Type B pancreatic cell (in vitro differentiated cells): Measurements from ENCODE around the gene SEPHS1. TPM values are rescaled to one million over a fixed set of nuclear protein-coding genes. Genes with fewer than 3 reads are reported as not detected.
A peak's percentile ranks its signal among the peaks of the same experiment; 100 is the strongest.

Source experiments
- DNase-seq: peaks from one replicate; pipeline ENCODE4 v3.0.0; 2021; ENCODE audit warnings: mixed read lengths; ENCODE audit not compliant: unreplicated experiment; ENCODE audit errors: extremely low spot score
- H3K27ac Mint-ChIP-seq: 2 replicates; pipeline ENCODE4 v1.8.0; 2021; ENCODE audit warnings: mild to moderate bottlenecking, mixed read lengths
- H3K27me3 Mint-ChIP-seq: 2 replicates; pipeline ENCODE4 v1.8.0; 2021; ENCODE audit warnings: mixed read lengths
- H3K36me3 Mint-ChIP-seq: 2 replicates; pipeline ENCODE4 v1.8.0; 2021; ENCODE audit warnings: mixed read lengths
- H3K4me1 Mint-ChIP-seq: one replicate; pipeline ENCODE4 v1.8.0; 2021; ENCODE audit warnings: mixed read lengths; ENCODE audit not compliant: unreplicated experiment
- H3K4me3 Mint-ChIP-seq: 2 replicates; pipeline ENCODE4 v1.8.0; 2021; ENCODE audit warnings: mild to moderate bottlenecking, mixed read lengths
- H3K9me3 Mint-ChIP-seq: 2 replicates; pipeline ENCODE4 v1.8.0; 2021; ENCODE audit warnings: mixed read lengths
- CTCF ChIP-seq: fragments of 200-600 bp; sonication (generic); conservative IDR thresholded peaks from 2 replicates; pipeline ENCODE4 v1.5.0; 2021; ENCODE audit warnings: antibody characterized with exemption, mild to moderate bottlenecking
- total RNA-seq: library from RNA; stranded (reverse); gene quantifications from 2 replicates; pipeline ENCODE4 v1.2.1, GENCODE V29; 2021; ENCODE audit warnings: low replicate concordance

Gene SEPHS1
- total RNA-seq, 1 donor from 2014 or later: 96.4 TPM

- Mint-ChIP-seq H3K27me3 (peaks cover 4% of the 10 kb centered on the region), H3K4me3 (no peak overlapping the region), H3K36me3 (no peaks in the 10 kb centered on the region), H3K27ac (no peak overlapping the region), H3K9me3 (no peaks in the 10 kb centered on the region), H3K4me1 (no peaks in the 10 kb centered on the region)
- DNase-seq: no peak
- no peak for TF ChIP-seq CTCF
Measured at GRCh38 chr10:13372524-13372923, 24.4 kb upstream of the SEPHS1 start.

GRCh38 chr10:13371897-13372470, 23.9 kb upstream of the SEPHS1 start:
- H3K36me3 Mint-ChIP-seq: no peaks in the 10 kb centered on the region
- no peaks in the 10 kb centered on the region for H3K9me3 Mint-ChIP-seq

GRCh38 chr10:13366891-13367290, 18.8 kb upstream of the SEPHS1 start:
- no peak for DNase-seq
- H3K4me1 Mint-ChIP-seq: peaks cover 7% of the 10 kb centered on the region

More at GRCh38 chr10:13371897-13372470, 23.9 kb upstream of the SEPHS1 start:
- peak; percentile 97 for TF ChIP-seq CTCF
- Mint-ChIP-seq H3K27me3 (peaks cover 4% of the 10 kb centered on the region), H3K4me1 (no peaks in the 10 kb centered on the region), H3K27ac (no peak overlapping the region), H3K4me3 (no peak overlapping the region)
- no peak for DNase-seq

GRCh38 chr10:13365831-13366230, 17.7 kb upstream of the SEPHS1 start:
- peaks cover 7% of the 10 kb centered on the region for H3K4me1 Mint-ChIP-seq
- no peak overlapping the region for H3K27ac Mint-ChIP-seq
- H3K4me3 Mint-ChIP-seq: no peak overlapping the region
- H3K9me3 Mint-ChIP-seq: no peaks in the 10 kb centered on the region
- no peak for TF ChIP-seq CTCF
- H3K27me3 Mint-ChIP-seq: no peaks in the 10 kb centered on the region
- H3K36me3 Mint-ChIP-seq: no peaks in the 10 kb centered on the region
- no peak for DNase-seq

More at GRCh38 chr10:13366891-13367290, 18.8 kb upstream of the SEPHS1 start:
- Mint-ChIP-seq H3K27ac (no peak overlapping the region), H3K27me3 (no peaks in the 10 kb centered on the region), H3K36me3 (no peaks in the 10 kb centered on the region), H3K4me3 (no peak overlapping the region), H3K9me3 (no peaks in the 10 kb centered on the region)
- TF ChIP-seq CTCF: no peak

- no peak for DNase-seq
- H3K36me3 Mint-ChIP-seq: no peaks in the 10 kb centered on the region
- TF ChIP-seq CTCF: no peak
- H3K9me3 Mint-ChIP-seq: no peaks in the 10 kb centered on the region
- H3K4me3 Mint-ChIP-seq: no peak overlapping the region
- no peaks in the 10 kb centered on the region for H3K27me3 Mint-ChIP-seq
- H3K4me1 Mint-ChIP-seq: peaks cover 7% of the 10 kb centered on the region
- H3K27ac Mint-ChIP-seq: peak overlapping the region; percentile 46
Measured at GRCh38 chr10:13365243-13365642, 17.1 kb upstream of the SEPHS1 start.

GRCh38 chr10:13360587-13360986, 12.5 kb upstream of the SEPHS1 start:
- TF ChIP-seq CTCF: no peak
- DNase-seq: no peak
- H3K27ac Mint-ChIP-seq: no peak overlapping the region
- peaks cover 3% of the 10 kb centered on the region for H3K27me3 Mint-ChIP-seq
- H3K36me3 Mint-ChIP-seq: no peaks in the 10 kb centered on the region
- no peaks in the 10 kb centered on the region for H3K9me3 Mint-ChIP-seq
- H3K4me3 Mint-ChIP-seq: no peak overlapping the region
- H3K4me1 Mint-ChIP-seq: peaks cover 7% of the 10 kb centered on the region
